ENCODE results near the gene SORL1.

GRCh38 chr11:121439337-121439736, 12.8 kb upstream of the SORL1 start:
- no peak for TF ChIP-seq EZH2 (IDR thresholded peaks at IDR 0.05; ENCODE audit: insufficient read depth, poor library complexity, severe bottlenecking)
- TF ChIP-seq EZH2phosphoT487 (IDR thresholded peaks at IDR 0.05; ENCODE audit: insufficient read depth, low read depth): no peak

Data from GM23248 (cell line).